ENCODE results near the gene ALG11.

- TF ChIP-seq CTCF (conservative IDR thresholded peaks at IDR 0.05 in 1 of 2, IDR thresholded peaks at IDR 0.05 in 1 of 2; ENCODE audit: extremely low read depth in 1 of 2, insufficient read depth in 1 of 2, low read depth in 1 of 2, low read length in 2 of 2) (no peak), EZH2 (IDR thresholded peaks at IDR 0.05; ENCODE audit: borderline replicate concordance, low read length) (no peak)
Measured at GRCh38 chr13:52067237-52067636, 55.0 kb downstream of the ALG11 start.
